Lower leg skin (tissue), 4 donors: ENCODE data around the gene ASCC1. TPM values are rescaled to one million over a fixed set of nuclear protein-coding genes. Genes with fewer than 3 reads are reported as not detected.

ENCODE experiments used
- DNase-seq, 2 donors: peaks; one replicate each; pipeline ENCODE4 v3.0.0-alpha.2; 2019; ENCODE audit warnings: low spot score in 2 of 2
- H3K4me3 ChIP-seq: fragments of 200-600 bp; sonication (generic); 2 replicates; pipeline ENCODE4 v1.5.1; 2017; ENCODE audit warnings: mild to moderate bottlenecking, low read depth; ENCODE audit not compliant: poor library complexity, severe bottlenecking
- POLR2A ChIP-seq, 2 donors: fragments of 450-650 bp; IDR thresholded peaks; one replicate each; pipeline ENCODE4 v1.6.1; 2016 to 2017; ENCODE audit warnings: antibody characterized with exemption in 2 of 2, mild to moderate bottlenecking in 1 of 2, moderate library complexity in 1 of 2
- WGBS, 2 donors: methylation state at CpG; one replicate each; pipeline ENCODE4 v1.1.5; 2018; 5-methylcytosine and 5-hydroxymethylcytosine counted together
- intact Hi-C: fragments of 100-400 bp; cut with DNase I; formaldehyde crosslinking; loops from one replicate; pipeline ENCODE4 v1.15.0; 2023; ENCODE audit warnings: low total_unique reads
- total RNA-seq, 4 donors: library from RNA; depleted of rRNA; stranded (reverse); fragments of >200 nt; gene quantifications; one replicate each; pipeline ENCODE4 v1.1.0, GENCODE V29; 2016
- TF ChIP-seq, protein P1 (sequence below), 3 donors: fragments of 450-650 bp; IDR thresholded peaks; one replicate each; pipeline ENCODE4 v1.5.1; 2016; ENCODE audit warnings: antibody characterized with exemption in 3 of 3, mild to moderate bottlenecking in 3 of 3, moderate library complexity in 2 of 3

ASCC1 gene
- total RNA-seq, 4 donors from 2014 or later: 17.7 to 33.3 (median 23.1) TPM

GRCh38 chr10:72173262-72173618 is 42.8 kb downstream of the ASCC1 start:
- 94 to 95% methylated on average over 3 of the region's 3 CpGs for WGBS, 2 donors

GRCh38 chr10:72171175-72171630 is 44.9 kb downstream of the ASCC1 start:
- H3K4me3 ChIP-seq: no peak overlapping the region
- 49 to 58% methylated on average over 7 of the region's 7 CpGs for WGBS, 2 donors
- intact Hi-C loops: no loop called here
- TF ChIP-seq, protein P1, sequence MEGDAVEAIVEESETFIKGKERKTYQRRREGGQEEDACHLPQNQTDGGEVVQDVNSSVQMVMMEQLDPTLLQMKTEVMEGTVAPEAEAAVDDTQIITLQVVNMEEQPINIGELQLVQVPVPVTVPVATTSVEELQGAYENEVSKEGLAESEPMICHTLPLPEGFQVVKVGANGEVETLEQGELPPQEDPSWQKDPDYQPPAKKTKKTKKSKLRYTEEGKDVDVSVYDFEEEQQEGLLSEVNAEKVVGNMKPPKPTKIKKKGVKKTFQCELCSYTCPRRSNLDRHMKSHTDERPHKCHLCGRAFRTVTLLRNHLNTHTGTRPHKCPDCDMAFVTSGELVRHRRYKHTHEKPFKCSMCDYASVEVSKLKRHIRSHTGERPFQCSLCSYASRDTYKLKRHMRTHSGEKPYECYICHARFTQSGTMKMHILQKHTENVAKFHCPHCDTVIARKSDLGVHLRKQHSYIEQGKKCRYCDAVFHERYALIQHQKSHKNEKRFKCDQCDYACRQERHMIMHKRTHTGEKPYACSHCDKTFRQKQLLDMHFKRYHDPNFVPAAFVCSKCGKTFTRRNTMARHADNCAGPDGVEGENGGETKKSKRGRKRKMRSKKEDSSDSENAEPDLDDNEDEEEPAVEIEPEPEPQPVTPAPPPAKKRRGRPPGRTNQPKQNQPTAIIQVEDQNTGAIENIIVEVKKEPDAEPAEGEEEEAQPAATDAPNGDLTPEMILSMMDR (IDR thresholded peaks at IDR 0.05): no peak
- TF ChIP-seq POLR2A (IDR thresholded peaks at IDR 0.05): no peak
- no peak for DNase-seq

More at GRCh38 chr10:72173262-72173618, 42.8 kb downstream of the ASCC1 start:
- intact Hi-C loops: no loop called here
- H3K4me3 ChIP-seq: no peak overlapping the region
- no peak for DNase-seq
- TF ChIP-seq, protein P1 (IDR thresholded peaks at IDR 0.05): no peak
- no peak for TF ChIP-seq POLR2A (IDR thresholded peaks at IDR 0.05)

DNA sequence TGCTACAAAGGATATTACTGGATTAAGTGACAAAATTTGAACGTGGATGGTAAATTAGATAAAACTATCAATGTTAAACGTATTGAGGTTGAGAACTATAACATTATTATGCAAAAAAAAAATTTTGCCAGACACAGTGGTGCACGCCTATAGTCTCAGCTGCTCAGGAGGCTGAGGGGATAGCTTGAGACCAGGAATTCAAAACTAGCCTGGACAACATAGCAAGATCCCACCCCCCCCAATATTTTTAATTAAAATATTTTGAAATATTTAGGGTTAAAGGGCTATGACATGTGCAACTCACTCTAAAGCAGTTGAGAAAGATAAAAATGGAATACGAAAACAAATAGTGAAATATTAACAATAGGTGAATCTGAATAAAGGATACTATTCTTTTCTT is 45.3 kb downstream of the ASCC1 start:
- no peak for DNase-seq
- no peak overlapping the region for H3K4me3 ChIP-seq
- intact Hi-C loops: no loop called here
- 91 to 93% methylated on average over 4 of the region's 4 CpGs for WGBS, 2 donors
- no peak for TF ChIP-seq POLR2A (IDR thresholded peaks at IDR 0.05)
- TF ChIP-seq, protein P1 (IDR thresholded peaks at IDR 0.05): no peak

GRCh38 chr10:72170263-72170662 is 45.8 kb downstream of the ASCC1 start:
- WGBS, 2 donors: 85 to 91% methylated on average over 4 of the region's 4 CpGs
- H3K4me3 ChIP-seq: no peak overlapping the region
- intact Hi-C loops: no loop called here
- DNase-seq: no peak
- TF ChIP-seq, protein P1 (IDR thresholded peaks at IDR 0.05): no peak
- no peak for TF ChIP-seq POLR2A (IDR thresholded peaks at IDR 0.05)

DNA sequence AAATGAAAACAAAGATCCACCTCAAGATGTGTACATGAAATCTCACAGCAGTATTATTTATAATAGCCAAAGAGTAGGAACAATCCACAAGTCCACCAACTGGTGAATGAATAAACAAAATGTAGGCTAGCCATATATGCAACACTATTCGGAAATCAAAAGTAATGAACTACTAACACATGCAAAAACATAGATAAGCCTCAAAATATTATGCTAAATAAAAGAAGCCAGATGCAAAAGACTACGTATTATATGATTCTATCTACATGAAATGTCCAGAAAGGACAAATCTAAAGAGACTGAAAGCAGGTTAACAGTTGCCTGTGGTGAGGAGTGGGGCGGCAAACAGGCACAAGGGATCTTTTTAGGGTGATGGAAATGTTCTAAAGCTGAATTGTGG is 49.0 kb downstream of the ASCC1 start:
- WGBS, 2 donors: 95 to 97% methylated on average over 3 of the region's 3 CpGs
- intact Hi-C loops: no loop called here

GRCh38 chr10:72164617-72165016 is 51.5 kb downstream of the ASCC1 start:
- DNase-seq: no peak
- TF ChIP-seq, protein P1 (IDR thresholded peaks at IDR 0.05): no peak
- TF ChIP-seq POLR2A (IDR thresholded peaks at IDR 0.05): no peak
- 57 to 66% methylated on average over 2 of the region's 2 CpGs for WGBS, 2 donors
- no peak overlapping the region for H3K4me3 ChIP-seq
- intact Hi-C loops: no loop called here

More for the DNA sequence above, 49.0 kb downstream of the ASCC1 start:
- TF ChIP-seq, protein P1 (IDR thresholded peaks at IDR 0.05): no peak
- TF ChIP-seq POLR2A (IDR thresholded peaks at IDR 0.05): no peak
- H3K4me3 ChIP-seq: no peak overlapping the region
- no peak for DNase-seq
